HCT116 (cell line): ENCODE measurements around the gene GRIA1.

Experiments
- CTCF ChIP-seq, 3 experiments: fragments of 200-600 bp in 1 of 3; sonication (generic) in 1 of 3; IDR thresholded peaks in 2 of 3; conservative IDR thresholded peaks in 1 of 3; 2 replicates each; pipeline ENCODE4 v1.5.1; 2012 to 2017; ENCODE audit warnings: low read depth in 2 of 3, low read length in 2 of 3, antibody characterized with exemption in 1 of 3, borderline replicate concordance in 1 of 3, control low read depth in 1 of 3, mild to moderate bottlenecking in 1 of 3, mixed read lengths in 1 of 3, mixed run types in 1 of 3, moderate library complexity in 1 of 3; ENCODE audit not compliant: insufficient read depth in 1 of 3
- EZH2 ChIP-seq: fragments of 200-600 bp; sonication (generic); IDR thresholded peaks from 2 replicates; pipeline ENCODE4 v1.6.1; 2017; ENCODE audit warnings: antibody characterized with exemption, mixed run types
- JUND ChIP-seq: IDR thresholded peaks from 2 replicates; pipeline ENCODE4 v1.6.1; 2012
- YY1 ChIP-seq: IDR thresholded peaks from 2 replicates; pipeline ENCODE4 v1.6.1; 2011; ENCODE audit warnings: low read length, low read depth, moderate library complexity, mild to moderate bottlenecking; ENCODE audit not compliant: insufficient replicate concordance; ENCODE audit errors: extremely low read depth
- ZFX ChIP-seq: fragments of 450-650 bp; IDR thresholded peaks from 2 replicates; pipeline ENCODE4 v1.6.1; 2017

- TF ChIP-seq CTCF (IDR thresholded peaks at IDR 0.05 in 2 of 3, conservative IDR thresholded peaks at IDR 0.05 in 1 of 3; ENCODE audit: borderline replicate concordance in 1 of 3, insufficient read depth in 1 of 3, low read depth in 2 of 3, low read length in 2 of 3): no peak
- TF ChIP-seq EZH2: no peak
- no peak for TF ChIP-seq YY1
- no peak for TF ChIP-seq ZFX
- TF ChIP-seq JUND: no peak
These were observed 369.9 kb downstream of the GRIA1 start for GRCh38 chr5:153860195-153860886.
